T-helper 2 cell treated with Interferon-gamma antibody and Interleukin-4, amounts not matched to agents 5 μg/mL and 100 μg/mL, for 36 hours (primary cell): ENCODE data around the gene OXCT1.
"Not testable (repeated sequence)": the region's sequence is repeated elsewhere in the genome, so short reads cannot be mapped to it uniquely, and the experiment has no call there.

ENCODE experiments used
- DNase-seq: peaks from one replicate; pipeline ENCODE4 v3.0.0; 2021; ENCODE audit warnings: low spot score
- H3K27ac Mint-ChIP-seq: one replicate; pipeline ENCODE4 v1.8.0; 2021; ENCODE audit warnings: mild to moderate bottlenecking, mixed read lengths
- H3K27me3 Mint-ChIP-seq: one replicate; pipeline ENCODE4 v1.8.0; 2021; ENCODE audit warnings: low read depth, mixed read lengths
- H3K36me3 Mint-ChIP-seq: one replicate; pipeline ENCODE4 v1.8.0; 2021; ENCODE audit warnings: low read depth, mixed read lengths
- H3K4me1 Mint-ChIP-seq: one replicate; pipeline ENCODE4 v1.8.0; 2021; ENCODE audit warnings: low read depth, mixed read lengths
- H3K4me3 Mint-ChIP-seq: one replicate; pipeline ENCODE4 v1.8.0; 2022; ENCODE audit warnings: mild to moderate bottlenecking, moderate library complexity, mixed read lengths
- H3K9me3 Mint-ChIP-seq: one replicate; pipeline ENCODE4 v1.8.0; 2021; ENCODE audit warnings: mixed read lengths

OXCT1 gene

GRCh38 chr5:41856644-41857491 lies 13.4 kb downstream of the OXCT1 start:
- Mint-ChIP-seq H3K36me3 (peaks cover 39% of the 10 kb centered on the region), H3K27ac (no peak overlapping the region), H3K4me1 (peaks cover 14% of the 10 kb centered on the region), H3K27me3 (no peaks in the 10 kb centered on the region), H3K9me3 (no peaks in the 10 kb centered on the region), H3K4me3 (no peak overlapping the region)
- DNase-seq = peak; percentile 48

- Mint-ChIP-seq H3K4me1 (peaks cover 10% of the 10 kb centered on the region), H3K27ac (no peak overlapping the region), H3K36me3 (peaks cover 54% of the 10 kb centered on the region), H3K4me3 (no peak overlapping the region), H3K9me3 (peaks cover 9% of the 10 kb centered on the region), H3K27me3 (no peaks in the 10 kb centered on the region)
- DNase-seq = no peak
These were observed 17.9 kb downstream of the OXCT1 start for GRCh38 chr5:41852293-41852692.

DNA sequence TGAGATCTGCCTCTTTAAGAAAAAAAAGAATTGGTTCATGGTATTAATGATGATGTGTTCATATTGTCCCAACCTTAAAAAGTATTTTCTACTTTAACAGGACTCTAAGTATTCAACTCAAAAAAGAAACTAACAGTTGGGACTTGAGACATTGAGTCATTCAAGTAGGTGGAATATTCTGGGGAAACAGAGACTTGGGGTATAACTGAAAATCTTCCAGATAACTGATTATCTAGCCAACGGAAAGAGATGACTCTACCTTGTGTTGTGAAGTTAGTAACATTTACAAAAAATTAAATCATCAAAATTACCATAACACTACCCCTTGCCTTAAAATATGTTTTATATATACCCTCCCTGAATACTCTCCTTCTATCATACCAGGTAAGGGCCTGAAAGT lies 19.1 kb downstream of the OXCT1 start:
- peak overlapping the region; percentile 6 for H3K27ac Mint-ChIP-seq
- peaks cover 10% of the 10 kb centered on the region for H3K4me1 Mint-ChIP-seq
- peaks cover 9% of the 10 kb centered on the region for H3K9me3 Mint-ChIP-seq
- H3K36me3 Mint-ChIP-seq = peaks cover 59% of the 10 kb centered on the region
- no peaks in the 10 kb centered on the region for H3K27me3 Mint-ChIP-seq
- no peak for DNase-seq
- no peak overlapping the region for H3K4me3 Mint-ChIP-seq

DNA sequence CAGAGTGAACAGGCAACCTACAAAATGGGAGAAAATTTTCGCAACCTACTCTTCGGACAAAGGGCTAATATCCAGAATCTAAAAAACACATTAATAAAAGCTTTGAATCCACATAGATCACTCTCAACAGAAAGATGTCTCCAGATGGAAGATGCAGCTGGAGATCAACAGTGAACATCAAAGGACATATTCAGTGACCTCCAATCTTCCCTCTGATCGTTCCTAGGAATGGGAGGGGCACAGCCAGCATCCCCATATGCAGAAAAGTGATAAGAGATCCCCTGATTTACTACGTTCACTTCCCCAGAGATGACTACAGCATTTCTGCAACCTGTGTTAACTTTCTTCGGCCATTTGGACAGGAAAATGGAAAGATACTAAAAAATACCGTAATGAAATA lies 21.2 kb downstream of the OXCT1 start:
- Mint-ChIP-seq H3K4me1 (peaks cover 10% of the 10 kb centered on the region), H3K27me3 (no peaks in the 10 kb centered on the region), H3K36me3 (peaks cover 52% of the 10 kb centered on the region), H3K9me3 (peaks cover 9% of the 10 kb centered on the region), H3K4me3 (no peak overlapping the region), H3K27ac (no peak overlapping the region)
- DNase-seq = no peak

DNA sequence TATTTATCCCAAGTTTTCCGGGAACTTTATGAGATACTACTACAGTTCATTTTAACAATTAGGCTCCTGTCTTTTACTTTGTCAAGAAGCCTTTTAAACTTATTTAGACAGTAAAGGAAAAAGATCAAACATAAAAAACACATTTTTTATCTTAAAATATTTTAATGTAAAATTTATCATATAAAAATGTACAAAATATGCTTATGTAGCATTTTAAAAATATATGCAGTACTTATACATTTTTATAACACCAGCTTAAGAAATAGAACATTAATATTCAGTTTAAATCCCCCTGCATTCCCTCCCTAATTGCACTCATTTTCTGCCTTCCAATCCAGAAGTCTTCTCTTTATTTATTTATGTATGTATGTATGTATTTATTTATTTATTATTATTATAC lies 24.5 kb downstream of the OXCT1 start:
- H3K4me1 Mint-ChIP-seq, H3K4me3 Mint-ChIP-seq, H3K9me3 Mint-ChIP-seq, H3K27ac Mint-ChIP-seq, DNase-seq, H3K27me3 Mint-ChIP-seq: not testable (repeated sequence)
- peaks cover 28% of the 10 kb centered on the region for H3K36me3 Mint-ChIP-seq

DNA sequence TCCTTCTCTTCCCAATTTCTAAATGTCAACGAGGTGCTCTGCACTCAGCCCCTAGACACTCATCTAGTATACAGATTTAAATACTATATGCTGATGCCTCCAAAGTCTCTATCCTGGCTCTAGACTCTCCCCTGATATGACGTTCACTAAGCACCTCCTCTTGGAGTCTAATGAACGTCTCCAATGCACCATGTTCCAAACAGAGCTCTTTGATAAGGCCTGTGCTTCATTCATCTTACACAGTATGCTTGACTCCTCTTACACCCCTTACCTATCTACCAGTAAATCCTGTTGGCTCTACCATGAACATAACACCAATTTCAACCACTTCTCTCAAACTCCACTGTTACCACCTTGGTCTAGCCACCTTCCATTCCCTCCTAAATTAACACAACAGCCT lies 25.7 kb downstream of the OXCT1 start:
- no peak for DNase-seq
- H3K27ac Mint-ChIP-seq = no peak overlapping the region
- H3K36me3 Mint-ChIP-seq = peaks cover 25% of the 10 kb centered on the region
- H3K27me3 Mint-ChIP-seq = no peaks in the 10 kb centered on the region
- peaks cover 6% of the 10 kb centered on the region for H3K4me1 Mint-ChIP-seq
- H3K9me3 Mint-ChIP-seq = peaks cover 5% of the 10 kb centered on the region
- H3K4me3 Mint-ChIP-seq = no peak overlapping the region

- peaks cover 23% of the 10 kb centered on the region for H3K36me3 Mint-ChIP-seq
- peaks cover 9% of the 10 kb centered on the region for H3K4me1 Mint-ChIP-seq
- H3K4me3 Mint-ChIP-seq = no peak overlapping the region
- no peak overlapping the region for H3K27ac Mint-ChIP-seq
- DNase-seq = no peak
- no peaks in the 10 kb centered on the region for H3K9me3 Mint-ChIP-seq
- no peaks in the 10 kb centered on the region for H3K27me3 Mint-ChIP-seq
These were observed 26.5 kb downstream of the OXCT1 start for GRCh38 chr5:41843456-41844370.

GRCh38 chr5:41842777-41843176 lies 27.4 kb downstream of the OXCT1 start:
- Mint-ChIP-seq H3K36me3 (peaks cover 29% of the 10 kb centered on the region), H3K27me3 (no peaks in the 10 kb centered on the region), H3K4me3 (no peak overlapping the region), H3K4me1 (peaks cover 15% of the 10 kb centered on the region), H3K9me3 (no peaks in the 10 kb centered on the region), H3K27ac (no peak overlapping the region)
- DNase-seq = no peak

- no peak for DNase-seq
These were observed 28.9 kb downstream of the OXCT1 start for GRCh38 chr5:41841325-41841724.

GRCh38 chr5:41840251-41840650 lies 30.0 kb downstream of the OXCT1 start:
- DNase-seq = no peak
- no peaks in the 10 kb centered on the region for H3K27me3 Mint-ChIP-seq
- no peak overlapping the region for H3K27ac Mint-ChIP-seq
- H3K4me1 Mint-ChIP-seq = peaks cover 27% of the 10 kb centered on the region
- peaks cover 27% of the 10 kb centered on the region for H3K36me3 Mint-ChIP-seq
- H3K4me3 Mint-ChIP-seq = no peak overlapping the region
- no peaks in the 10 kb centered on the region for H3K9me3 Mint-ChIP-seq

More at GRCh38 chr5:41841325-41841724, 28.9 kb downstream of the OXCT1 start:
- Mint-ChIP-seq H3K36me3 (peaks cover 27% of the 10 kb centered on the region), H3K27ac (no peak overlapping the region), H3K9me3 (no peaks in the 10 kb centered on the region), H3K4me1 (peaks cover 21% of the 10 kb centered on the region), H3K4me3 (no peak overlapping the region), H3K27me3 (no peaks in the 10 kb centered on the region)

- DNase-seq = no peak
- H3K36me3 Mint-ChIP-seq = peaks cover 45% of the 10 kb centered on the region
- peaks cover 35% of the 10 kb centered on the region for H3K4me1 Mint-ChIP-seq
- H3K9me3 Mint-ChIP-seq = no peaks in the 10 kb centered on the region
- no peak overlapping the region for H3K4me3 Mint-ChIP-seq
- H3K27ac Mint-ChIP-seq = no peak overlapping the region
- H3K27me3 Mint-ChIP-seq = no peaks in the 10 kb centered on the region
These were observed 32.4 kb downstream of the OXCT1 start for GRCh38 chr5:41837793-41838192.

- DNase-seq = peak; percentile 57
- H3K36me3 Mint-ChIP-seq = peaks cover 63% of the 10 kb centered on the region
- H3K4me1 Mint-ChIP-seq = peaks cover 46% of the 10 kb centered on the region
- no peaks in the 10 kb centered on the region for H3K9me3 Mint-ChIP-seq
- no peaks in the 10 kb centered on the region for H3K27me3 Mint-ChIP-seq
- no peak overlapping the region for H3K27ac Mint-ChIP-seq
- H3K4me3 Mint-ChIP-seq = no peak overlapping the region
These were observed 34.6 kb downstream of the OXCT1 start for GRCh38 chr5:41835645-41836044.

DNA sequence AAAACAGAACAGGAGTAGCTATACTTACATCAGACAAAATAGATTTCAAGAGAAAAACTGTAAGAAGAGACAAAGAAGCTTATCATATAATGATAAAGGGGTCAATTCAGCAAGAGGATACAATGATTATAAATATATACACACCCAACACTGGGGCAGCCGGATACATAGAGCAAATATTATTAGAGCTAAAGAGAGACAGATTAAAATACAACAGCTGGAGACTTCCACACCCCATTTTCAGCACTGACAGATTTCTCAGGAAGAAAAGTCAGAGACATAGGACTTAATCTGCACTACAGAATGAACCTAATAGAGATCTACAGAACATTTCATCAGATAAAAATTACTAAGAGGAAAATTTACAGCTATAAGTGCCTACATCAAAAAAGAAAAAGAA lies 35.7 kb downstream of the OXCT1 start:
- Mint-ChIP-seq H3K27ac (no peak overlapping the region), H3K36me3 (peaks cover 60% of the 10 kb centered on the region), H3K9me3 (no peaks in the 10 kb centered on the region), H3K4me1 (peaks cover 40% of the 10 kb centered on the region), H3K4me3 (no peak overlapping the region), H3K27me3 (no peaks in the 10 kb centered on the region)
- no peak for DNase-seq

- Mint-ChIP-seq H3K36me3 (peaks cover 54% of the 10 kb centered on the region), H3K4me3 (no peak overlapping the region), H3K9me3 (no peaks in the 10 kb centered on the region), H3K4me1 (peaks cover 30% of the 10 kb centered on the region), H3K27me3 (no peaks in the 10 kb centered on the region), H3K27ac (no peak overlapping the region)
- DNase-seq = no peak
These were observed 37.8 kb downstream of the OXCT1 start for GRCh38 chr5:41832430-41832829.
